IMR-90 (cell line): ENCODE data around the gene TMEM238. TPM values are rescaled to one million over a fixed set of nuclear protein-coding genes. Genes with fewer than 3 reads are reported as not detected.

Experiments
- ATAC-seq: fragments of 200-7000 bp; cut with Tn5 transposase; 2 replicates; pipeline ENCODE4 v1.9.1; 2020; ENCODE audit warnings: low read depth, mild to moderate bottlenecking, moderate library complexity
- BruUV-seq: library from RNA; stranded (reverse); fragments of 400-500 nt; replicated peaks from 2 replicates; lab custom pipeline; 2021; lab: Mats Ljungman, UMichigan
- CTCF ChIA-PET: fragments of 300-600 bp; formaldehyde crosslinking; extraction: SDS; loops from one replicate; lab custom pipeline; 2021; ENCODE audit warnings: antibody characterized with exemption; lab: Yijun Ruan, JAX
- POLR2A ChIA-PET: fragments of 300-600 bp; sonication (Branson Sonifier 250); formaldehyde crosslinking; loops from one replicate; lab custom pipeline; 2022; ENCODE audit warnings: antibody characterized with exemption; ENCODE audit not compliant: unreplicated experiment; lab: Charles Lee
- DNase-seq: peaks from one replicate; pipeline ENCODE4 v3.0.0; 2013
- H2AFZ ChIP-seq: replicated peaks from 2 replicates; pipeline ENCODE3; 2013; ENCODE audit warnings: low read length, mild to moderate bottlenecking; ENCODE audit not compliant: poor library complexity
- H2AK5ac ChIP-seq: 2 replicates; pipeline ENCODE4 v1.6.1; 2013; ENCODE audit warnings: low read depth, low read length, inconsistent platforms
- H2AK9ac ChIP-seq: replicated peaks from 2 replicates; pipeline ENCODE3; 2013; ENCODE audit warnings: mild to moderate bottlenecking, low read depth, low read length, moderate library complexity; ENCODE audit not compliant: poor library complexity
- H2BK120ac ChIP-seq: 2 replicates; pipeline ENCODE4 v1.6.1; 2013; ENCODE audit warnings: low read depth, low read length, inconsistent platforms
- H2BK15ac ChIP-seq: 3 replicates; pipeline ENCODE4 v1.6.1; 2013; ENCODE audit warnings: low read depth, low read length, inconsistent platforms
- H2BK20ac ChIP-seq: 2 replicates; pipeline ENCODE4 v1.6.1; 2013; ENCODE audit warnings: low read depth, mild to moderate bottlenecking, inconsistent platforms, low read length, moderate library complexity
- H2BK5ac ChIP-seq: 2 replicates; pipeline ENCODE4 v1.6.1; 2013; ENCODE audit warnings: mild to moderate bottlenecking, low read depth, low read length, inconsistent platforms; ENCODE audit not compliant: poor library complexity, severe bottlenecking
- H3K14ac ChIP-seq: replicated peaks from 2 replicates; pipeline ENCODE4 v1.6.1; 2013; ENCODE audit warnings: low read depth, low read length, inconsistent platforms
- H3K18ac ChIP-seq: 2 replicates; pipeline ENCODE4 v1.6.1; 2013; ENCODE audit warnings: low read depth, low read length, control low read depth
- H3K23ac ChIP-seq: 2 replicates; pipeline ENCODE4 v1.6.1; 2013; ENCODE audit warnings: low read depth, low read length, inconsistent platforms
- H3K27ac ChIP-seq: 2 replicates; pipeline ENCODE4 v1.5.1; 2013; ENCODE audit warnings: mild to moderate bottlenecking, control low read depth, low read length; ENCODE audit not compliant: insufficient read depth
- H3K27me3 ChIP-seq: 2 replicates; pipeline ENCODE4 v1.6.1; 2013; ENCODE audit warnings: low read length; ENCODE audit not compliant: control insufficient read depth, insufficient read depth
- H3K36me3 ChIP-seq: 2 replicates; pipeline ENCODE4 v1.6.1; 2013; ENCODE audit warnings: low read length, mixed read lengths; ENCODE audit not compliant: control insufficient read depth, insufficient read depth
- H3K4ac ChIP-seq: 2 replicates; pipeline ENCODE4 v1.6.1; 2013; ENCODE audit warnings: low read depth, low read length, inconsistent platforms
- H3K4me1 ChIP-seq: 2 replicates; pipeline ENCODE4 v1.6.1; 2013; ENCODE audit warnings: low read length, mixed read lengths; ENCODE audit not compliant: control insufficient read depth, insufficient read depth
- H3K4me2 ChIP-seq: 2 replicates; pipeline ENCODE4 v1.6.1; 2013; ENCODE audit warnings: low read depth, mild to moderate bottlenecking, control low read depth, low read length, moderate library complexity
- H3K4me3 ChIP-seq: 2 replicates; pipeline ENCODE4 v1.5.1; 2013; ENCODE audit warnings: low read depth, mild to moderate bottlenecking, control low read depth, low read length, moderate library complexity; ENCODE audit not compliant: insufficient read depth
- H3K56ac ChIP-seq: 2 replicates; pipeline ENCODE4 v1.6.1; 2013; ENCODE audit warnings: low read length, inconsistent platforms; ENCODE audit not compliant: insufficient read depth; ENCODE audit errors: extremely low read depth
- H3K79me1 ChIP-seq, 2 experiments: 2 replicates each; pipeline ENCODE4 v1.6.1; 2013; ENCODE audit warnings: low read length in 2 of 2, inconsistent platforms in 1 of 2, low read depth in 1 of 2
- H3K9ac ChIP-seq: 2 replicates; pipeline ENCODE4 v1.6.1; 2013; ENCODE audit warnings: low read depth, low read length, control low read depth
- H3K9me1 ChIP-seq: 2 replicates; pipeline ENCODE4 v1.6.1; 2013; ENCODE audit warnings: low read length, inconsistent platforms; ENCODE audit not compliant: insufficient read depth
- H3K9me3 ChIP-seq: 2 replicates; pipeline ENCODE4 v1.6.1; 2013; ENCODE audit warnings: low read length; ENCODE audit not compliant: control insufficient read depth, insufficient read depth
- H4K20me1 ChIP-seq: 2 replicates; pipeline ENCODE4 v1.6.1; 2013; ENCODE audit warnings: low read length, inconsistent platforms; ENCODE audit not compliant: insufficient read depth
- H4K5ac ChIP-seq: 2 replicates; pipeline ENCODE4 v1.6.1; 2013; ENCODE audit warnings: mild to moderate bottlenecking, low read depth, low read length, control low read depth
- H4K8ac ChIP-seq, 2 experiments: 2 replicates each; pipeline ENCODE4 v1.6.1; 2013; ENCODE audit warnings: low read depth in 2 of 2, low read length in 2 of 2, control low read depth in 1 of 2, inconsistent platforms in 1 of 2
- H4K91ac ChIP-seq: 2 replicates; pipeline ENCODE4 v1.6.1; 2013; ENCODE audit warnings: low read depth, low read length, inconsistent platforms; ENCODE audit not compliant: insufficient read depth
- CTCF ChIP-seq: conservative IDR thresholded peaks from 2 replicates; pipeline ENCODE4 v1.5.1; 2012; ENCODE audit warnings: mild to moderate bottlenecking, low read depth, low read length, improper control_type of control experiment
- ELK1 ChIP-seq: fragments of 150-350 bp; IDR thresholded peaks from 2 replicates; pipeline ENCODE4 v1.6.1; 2016; ENCODE audit warnings: low read depth, mild to moderate bottlenecking, low read length, moderate library complexity, borderline replicate concordance
- POLR2A ChIP-seq: IDR thresholded peaks from 2 replicates; pipeline ENCODE4 v1.6.1; 2012; ENCODE audit warnings: mild to moderate bottlenecking, low read depth, low read length
- RAD21 ChIP-seq: IDR thresholded peaks from 2 replicates; pipeline ENCODE4 v1.6.1; 2012; ENCODE audit warnings: low read length, improper control_type of control experiment
- RCOR1 ChIP-seq: IDR thresholded peaks from 2 replicates; pipeline ENCODE4 v1.6.1; 2012; ENCODE audit warnings: mild to moderate bottlenecking, low read length, improper control_type of control experiment; ENCODE audit not compliant: insufficient replicate concordance
- SMC3 ChIP-seq: fragments of 150-350 bp; IDR thresholded peaks from 2 replicates; pipeline ENCODE4 v1.6.1; 2016; ENCODE audit warnings: low read depth, mild to moderate bottlenecking, antibody characterized with exemption, low read length, moderate library complexity
- WGBS, 2 experiments: methylation state at CpG; one replicate each; pipeline versions ENCODE4 v1.1.5 to v1.1.7; 2013; ENCODE audit warnings: missing lambda C conversion rate in 2 of 2; ENCODE audit not compliant: insufficient read length in 1 of 2; ENCODE audit errors: extremely low coverage in 2 of 2; 5-methylcytosine and 5-hydroxymethylcytosine counted together
- dilution Hi-C: fragments of 300-500 bp; cut with HindIII; formaldehyde crosslinking; loops from one replicate; pipeline ENCODE4 v1.14.3; 2018; ENCODE audit warnings: low sequenced_read_pairs; ENCODE audit not compliant: unreplicated experiment
- in situ Hi-C: fragments of 300-500 bp; cut with MboI; formaldehyde crosslinking; loops from 3 replicates; pipeline ENCODE4 v1.14.3; 2019; ENCODE audit warnings: low sequenced_read_pairs, inconsistent platforms, mixed read lengths
- intact Hi-C: fragments of 100-400 bp; cut with micrococcal nuclease; formaldehyde crosslinking; loops from 2 replicates; pipeline ENCODE4 v1.10.0; 2022
- polyA plus RNA-seq, 3 experiments: library from polyadenylated mRNA; depleted of rRNA; stranded (reverse); fragments of >200 nt; gene quantifications; 2 replicates each; pipeline ENCODE4 v1.2.3, GENCODE V29; 2012; ENCODE audit warnings: low replicate concordance in 1 of 3
- total RNA-seq: library from RNA; depleted of rRNA; stranded (reverse); fragments of >200 nt; gene quantifications from 2 replicates; pipeline ENCODE4 v1.2.3, GENCODE V29; 2012

TMEM238 gene
- total and polyA plus RNA-seq, 2 of the 4 experiments (the other 2 are of a cell fraction) = not detected

- 0% methylated on average over 1 of the region's 7 CpGs; no CpG with 5 or more reads in 1 of the 2 experiments for WGBS, 2 experiments
- no peak overlapping the region for H3K56ac ChIP-seq
- no peak overlapping the region for H3K4ac ChIP-seq
- H3K18ac ChIP-seq = no peak overlapping the region
- TF ChIP-seq ELK1 (no peak), CTCF (peak; percentile 95), POLR2A (0 out of 2 replicates have a peak, but pooled peaks have one; percentile 26), RAD21 (peak; percentile 95), RCOR1 (peak; percentile 50), SMC3 (peak; percentile 85)
- H4K20me1 ChIP-seq = no peaks in the 10 kb centered on the region; the same call in 1 of the 2 replicates
- H3K4me2 ChIP-seq = no peak overlapping the region
- no peak overlapping the region for H2BK15ac ChIP-seq
- intact Hi-C loops = loop anchor here (1.0 to 2.0 kb wide), 4 partner anchors 126 to 330 kb away; partner anchors contain the start of gene PPP6R1
- peak overlapping the region; percentile 65; the same call in 1 of the 2 replicates for H2AK5ac ChIP-seq
- no peaks in the 10 kb centered on the region for H3K36me3 ChIP-seq
- H4K8ac ChIP-seq = no peak overlapping the region
- H2AFZ ChIP-seq = peak overlapping the region; percentile 79
- no peak overlapping the region for H4K91ac ChIP-seq
- no peak overlapping the region for H4K5ac ChIP-seq
- H3K9ac ChIP-seq = no peak overlapping the region
- CTCF ChIA-PET = interaction anchor here (0.8 to 1.7 kb wide), 8 partner anchors 19 to 278 kb away, joined by 3 to 12 read pairs (median 4); no protein-coding TSS in a partner anchor
- H3K79me1 ChIP-seq = no peaks in the 10 kb centered on the region
- in situ Hi-C loops = loop anchor here (5.0 kb wide), 1 partner anchor 281 kb away; no protein-coding TSS in a partner anchor
- H3K9me1 ChIP-seq = no peaks in the 10 kb centered on the region
- H3K14ac ChIP-seq = no peak overlapping the region
- H2BK120ac ChIP-seq = no peak overlapping the region
- no peaks in the 10 kb centered on the region for H3K4me1 ChIP-seq
- H2AK9ac ChIP-seq = peak overlapping the region; percentile 69
- ATAC-seq (peak; percentile 99), DNase-seq (peak; percentile 91)
- no peaks in the 10 kb centered on the region for H3K9me3 ChIP-seq
- H3K27me3 ChIP-seq = peaks cover 11% of the 10 kb centered on the region
- no peak overlapping the region for H3K4me3 ChIP-seq
- no peak overlapping the region for H2BK5ac ChIP-seq
- H3K27ac ChIP-seq = no peak overlapping the region
- POLR2A ChIA-PET = interaction anchor here (1.3 kb wide), 1 partner anchor 11 kb away, joined by 4 read pairs; the partner anchor contains the start of gene UBE2S
- dilution Hi-C loops = no loop called here
- no peak overlapping the region for H2BK20ac ChIP-seq
- BruUV-seq = no TSS peak
- H3K23ac ChIP-seq = no peak overlapping the region
Observed at GRCh38 chr19:55418185-55418584, 34.1 kb upstream of the TMEM238 start.
